Common myeloid progenitor, CD34-positive (primary cell): Measurements from ENCODE around the gene TMEM235. TPM values are rescaled to one million over a fixed set of nuclear protein-coding genes. Genes with fewer than 3 reads are reported as not detected.
A peak's percentile ranks its signal among the peaks of the same experiment; 100 is the strongest.

Experiments
- CTCF ChIA-PET: fragments of 350-600 bp; sonication (Branson Sonifier 250); formaldehyde crosslinking; loops from one replicate; lab custom pipeline; 2021; ENCODE audit warnings: antibody characterized with exemption; lab: Charles Lee
- POLR2A ChIA-PET: fragments of 350-600 bp; sonication (Branson Sonifier 250); formaldehyde crosslinking; loops from one replicate; lab custom pipeline; 2021; ENCODE audit warnings: antibody characterized with exemption; lab: Charles Lee
- DNase-seq, 3 donors: peaks; one replicate each; pipeline versions ENCODE4 v3.0.0 to v3.0.0-alpha.2; 2013
- H3K27ac ChIP-seq, 2 experiments: 1 replicate in 1 of 2; 2 replicates in 1 of 2; pipeline ENCODE4 v1.7.0; 2013; ENCODE audit warnings: inconsistent platforms in 2 of 2, low read length in 2 of 2, mild to moderate bottlenecking in 2 of 2, low read depth in 1 of 2, moderate library complexity in 1 of 2; ENCODE audit not compliant: severe bottlenecking in 2 of 2, insufficient read depth in 1 of 2, poor library complexity in 1 of 2
- H3K27me3 ChIP-seq, 5 experiments: replicated peaks in 2 of 5; 1 replicate in 3 of 5; 2 replicates in 2 of 5; pipeline versions ENCODE4 v1.6.1 to v1.7.0; 2013; ENCODE audit warnings: low read length in 4 of 5, mild to moderate bottlenecking in 2 of 5, moderate library complexity in 2 of 5, inconsistent platforms in 1 of 5; ENCODE audit not compliant: insufficient read depth in 5 of 5, control insufficient read depth in 4 of 5
- H3K36me3 ChIP-seq, 4 experiments: 1 replicate in 2 of 4; 2 replicates in 2 of 4; pipeline versions ENCODE4 v1.6.1 to v1.7.0; 2013; ENCODE audit warnings: low read length in 3 of 4, control low read depth in 1 of 4, mild to moderate bottlenecking in 1 of 4; ENCODE audit not compliant: control insufficient read depth in 4 of 4, insufficient read depth in 4 of 4
- H3K4me1 ChIP-seq, 4 experiments: 1 replicate in 3 of 4; 2 replicates in 1 of 4; pipeline versions ENCODE4 v1.6.1 to v1.7.1; 2013; ENCODE audit warnings: low read length in 3 of 4, mild to moderate bottlenecking in 3 of 4, control low read depth in 1 of 4, inconsistent platforms in 1 of 4, moderate library complexity in 1 of 4; ENCODE audit not compliant: control insufficient read depth in 4 of 4, insufficient read depth in 4 of 4; ENCODE audit errors: control extremely low read depth in 1 of 4
- H3K4me3 ChIP-seq, 7 experiments: 1 replicate in 4 of 7; 2 replicates in 3 of 7; pipeline versions ENCODE4 v1.5.1 to v1.7.0; 2013; ENCODE audit warnings: mild to moderate bottlenecking in 7 of 7, low read length in 6 of 7, moderate library complexity in 6 of 7, inconsistent platforms in 2 of 7, low read depth in 2 of 7, control low read depth in 1 of 7; ENCODE audit not compliant: insufficient read depth in 4 of 7, control insufficient read depth in 1 of 7; ENCODE audit errors: extremely low read depth in 1 of 7
- H3K9me3 ChIP-seq, 5 experiments: 1 replicate in 4 of 5; 2 replicates in 1 of 5; pipeline versions ENCODE4 v1.6.1 to v1.7.1; 2013; ENCODE audit warnings: low read length in 4 of 5, mild to moderate bottlenecking in 2 of 5, inconsistent platforms in 1 of 5, low read depth in 1 of 5, moderate library complexity in 1 of 5; ENCODE audit not compliant: control insufficient read depth in 4 of 5, insufficient read depth in 2 of 5; ENCODE audit errors: control extremely low read depth in 1 of 5
- WGBS: methylation state at CpG from one replicate; pipeline ENCODE4 v1.1.5; 2013; ENCODE audit not compliant: insufficient coverage; 5-methylcytosine and 5-hydroxymethylcytosine counted together
- polyA plus RNA-seq: library from polyadenylated mRNA; unstranded; fragments of 120-200 nt; gene quantifications from one replicate; pipeline ENCODE4 v1.2.1, GENCODE V29; 2013

The TMEM235 gene
- not detected for polyA plus RNA-seq

DNA sequence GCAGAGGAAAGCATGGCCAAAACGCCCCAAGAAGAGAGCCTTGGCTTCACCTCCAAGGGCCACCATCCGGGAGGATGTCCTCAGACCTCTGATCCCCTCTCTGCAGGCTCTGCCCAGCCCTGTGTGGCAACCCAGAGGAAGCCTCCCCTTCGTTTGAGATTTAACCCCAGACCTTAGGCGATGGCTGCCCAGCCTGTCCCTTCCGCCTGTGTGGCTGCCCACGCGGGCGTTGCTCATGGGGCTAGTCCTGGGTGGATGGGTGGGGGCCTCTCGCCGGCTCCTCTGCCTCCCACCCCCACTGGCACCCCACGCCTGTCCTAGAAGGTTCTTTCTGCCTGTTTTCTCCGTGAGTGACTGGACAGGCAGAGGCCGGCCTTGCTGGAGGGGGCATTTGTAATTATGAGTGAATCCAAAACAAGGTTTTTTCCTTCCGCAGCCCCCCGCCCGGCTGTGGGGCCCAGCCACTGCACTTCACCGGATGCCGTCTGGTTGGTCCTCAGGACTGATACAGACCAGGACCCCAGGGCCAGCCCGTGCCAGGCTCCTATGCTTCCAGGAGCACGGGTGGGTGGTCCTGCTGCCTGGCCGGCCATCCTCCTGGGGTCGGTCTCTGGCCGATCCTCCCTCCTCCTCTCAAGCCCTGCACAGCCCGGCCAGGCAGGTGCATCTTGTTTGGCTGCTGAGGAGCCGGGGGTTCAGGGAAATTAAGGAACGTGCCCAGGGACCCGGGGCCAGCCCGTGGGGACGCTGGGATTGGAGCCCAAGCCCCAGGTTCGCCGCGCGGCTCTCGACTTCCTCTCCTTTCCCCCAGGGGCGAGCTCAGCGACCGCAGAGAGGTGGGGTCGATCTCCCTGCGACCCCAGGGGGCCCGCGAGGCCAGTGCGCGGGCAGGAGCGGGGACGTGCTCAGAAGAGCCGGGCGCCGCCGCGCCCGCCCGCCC is at the start of gene TMEM235:
TSS of gene TMEM235 (plus strand) at position 636 of the 940 bp plus-strand sequence. CDS start 393 bp downstream, outside the sequence.
- Histone ChIP-seq H3K36me3 (no peaks in the 10 kb centered on the region), H3K4me3 (peak within 1 kb of the TSS in 3 of 7 experiments; percentile 42 to 54 (median 43)), H3K27me3 (peaks cover 0 to 26% (median 19%) of the 10 kb centered on the region in 5 experiments), H3K9me3 (no peaks in the 10 kb centered on the region), H3K4me1 (peaks cover 0 to 35% (median 27%) of the 10 kb centered on the region in 4 experiments), H3K27ac (no peak within 1 kb of the TSS)
- peak in 2 of 3 donors; percentile 17 to 27 for DNase-seq
- WGBS = 41% methylated on average over 29 of the region's 52 CpGs
- ChIA-PET POLR2A (no interaction called here), CTCF (interaction anchor here (1.0 kb wide), 2 partner anchors 18 to 191 kb away, joined by 3 to 5 read pairs; no protein-coding TSS in a partner anchor)

DNA sequence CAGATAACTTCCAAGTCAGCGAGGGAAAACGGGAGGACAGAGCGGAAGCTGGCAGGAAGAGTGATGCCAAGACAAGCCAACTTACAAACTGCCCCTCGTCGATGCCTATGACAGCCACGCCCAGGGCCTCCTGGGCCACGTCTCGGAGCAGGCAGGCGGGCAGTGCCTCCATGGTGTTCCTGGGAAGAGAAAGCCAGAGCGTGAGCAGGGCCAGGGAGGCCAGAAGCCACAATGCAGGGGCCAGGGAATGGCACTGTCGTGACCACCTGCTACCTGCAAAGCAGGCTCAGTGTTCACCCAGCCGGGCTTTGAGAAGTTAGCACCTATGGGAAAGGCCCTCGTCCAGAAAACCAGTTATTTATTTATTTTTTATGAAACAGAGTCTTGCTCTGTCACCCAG is 48.9 kb upstream of the TMEM235 start:
- Histone ChIP-seq H3K4me3 (no peak overlapping the region), H3K27me3 (no peaks in the 10 kb centered on the region), H3K4me1 (peaks cover 0 to 24% (median 11%) of the 10 kb centered on the region in 4 experiments), H3K27ac (no peak overlapping the region), H3K9me3 (no peaks in the 10 kb centered on the region), H3K36me3 (peaks cover 0 to 65% (median 8%) of the 10 kb centered on the region in 4 experiments)
- CTCF ChIA-PET = interaction anchor here (1.0 to 1.9 kb wide), 3 partner anchors 8 to 70 kb away, joined by 4 to 9 read pairs (median 7); no protein-coding TSS in a partner anchor
- DNase-seq = no peak
- POLR2A ChIA-PET = interaction anchor here (0.6 kb wide), 1 partner anchor 44 kb away, joined by 6 read pairs; no protein-coding TSS in a partner anchor
- WGBS = 97% methylated on average over 12 of the region's 13 CpGs

DNA sequence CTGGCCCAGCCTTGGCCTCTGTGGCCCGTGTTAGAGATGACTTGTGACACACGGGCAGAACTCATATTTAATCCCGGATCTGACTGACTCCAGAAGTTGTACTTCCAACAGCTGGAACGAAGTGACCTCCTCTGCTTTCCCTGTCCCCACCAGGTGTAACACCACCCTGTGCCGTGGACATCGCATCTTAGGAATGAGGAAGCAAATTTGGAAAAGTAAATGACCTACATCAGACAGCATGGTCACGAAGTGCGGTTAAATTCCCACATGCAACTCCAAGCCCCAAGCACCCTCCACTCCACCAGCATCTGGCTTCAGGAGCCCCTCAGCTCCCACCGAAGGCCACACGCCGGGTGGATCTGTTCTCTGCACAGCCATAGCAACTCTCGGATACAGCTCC is 47.5 kb upstream of the TMEM235 start:
- Histone ChIP-seq H3K27me3 (no peaks in the 10 kb centered on the region), H3K4me1 (peaks cover 0 to 35% (median 24%) of the 10 kb centered on the region in 4 experiments), H3K4me3 (no peak overlapping the region), H3K27ac (no peak overlapping the region), H3K36me3 (peaks cover 0 to 57% (median 5%) of the 10 kb centered on the region in 4 experiments), H3K9me3 (no peaks in the 10 kb centered on the region)
- CTCF ChIA-PET = interaction anchor here (1.3 to 1.8 kb wide), 5 partner anchors 11 to 72 kb away, joined by 4 to 7 read pairs (median 6); no protein-coding TSS in a partner anchor
- 97% methylated on average over 10 of the region's 12 CpGs for WGBS
- no peak for DNase-seq
- POLR2A ChIA-PET = interaction anchor here (0.5 kb wide), 1 partner anchor 45 kb away, joined by 3 read pairs; no protein-coding TSS in a partner anchor

DNA sequence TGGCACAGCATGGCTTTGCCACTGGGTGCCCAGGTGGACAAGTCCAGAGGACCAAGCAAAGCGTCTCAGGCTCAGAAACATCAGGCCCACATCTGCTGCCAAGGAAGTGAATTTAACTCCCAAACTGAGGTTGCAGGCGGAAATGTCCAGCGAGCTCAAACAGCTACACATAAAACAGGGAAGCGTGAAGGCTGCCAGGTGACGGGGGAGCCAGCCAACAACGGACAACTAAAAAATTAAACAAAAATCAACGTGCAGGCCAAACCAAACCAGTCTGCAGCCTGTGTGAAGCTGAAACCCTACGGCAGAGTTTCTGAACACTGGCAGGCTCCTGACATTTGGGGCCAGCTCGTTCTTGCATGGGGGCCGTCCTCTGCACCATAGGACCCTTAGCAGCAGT is 47.1 kb upstream of the TMEM235 start:
- peaks cover 0 to 53% (median 5%) of the 10 kb centered on the region in 4 experiments for H3K36me3 ChIP-seq
- no peak overlapping the region for H3K27ac ChIP-seq
- peaks cover 0 to 36% (median 24%) of the 10 kb centered on the region in 4 experiments for H3K4me1 ChIP-seq
- H3K27me3 ChIP-seq = no peaks in the 10 kb centered on the region
- ChIA-PET CTCF (interaction anchor here (1.3 to 1.8 kb wide), 4 partner anchors 11 to 72 kb away, joined by 4 to 7 read pairs (median 5); no protein-coding TSS in a partner anchor), POLR2A (no interaction called here)
- no peak for DNase-seq
- no peak overlapping the region for H3K4me3 ChIP-seq
- no peaks in the 10 kb centered on the region for H3K9me3 ChIP-seq
- WGBS = 100% methylated on average over 8 of the region's 10 CpGs

DNA sequence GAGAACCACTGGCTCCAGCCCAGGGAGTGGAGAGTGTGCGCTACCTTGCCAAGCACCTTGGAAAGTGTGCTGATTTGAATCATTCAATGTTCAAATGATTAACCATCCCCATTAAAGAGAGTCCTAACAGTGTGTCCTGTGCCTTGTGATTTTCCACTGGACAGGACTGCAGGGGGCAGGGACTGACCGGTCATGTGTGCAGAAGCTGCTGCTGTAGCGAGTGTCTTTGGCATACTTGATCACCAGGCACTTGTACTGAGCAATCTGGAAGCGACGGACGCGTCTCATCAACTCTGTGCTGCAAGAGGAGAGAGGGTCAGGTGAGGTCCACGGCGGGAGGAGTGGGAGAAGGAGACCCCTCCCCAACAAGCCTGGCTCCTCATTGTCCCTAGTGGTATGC is 46.6 kb upstream of the TMEM235 start:
- ChIA-PET CTCF (interaction anchor here (0.7 to 1.7 kb wide), 5 partner anchors 13 to 240 kb away, joined by 3 to 5 read pairs (median 4); no protein-coding TSS in a partner anchor), POLR2A (no interaction called here)
- H3K36me3 ChIP-seq = peaks cover 0 to 49% (median 5%) of the 10 kb centered on the region in 4 experiments

DNA sequence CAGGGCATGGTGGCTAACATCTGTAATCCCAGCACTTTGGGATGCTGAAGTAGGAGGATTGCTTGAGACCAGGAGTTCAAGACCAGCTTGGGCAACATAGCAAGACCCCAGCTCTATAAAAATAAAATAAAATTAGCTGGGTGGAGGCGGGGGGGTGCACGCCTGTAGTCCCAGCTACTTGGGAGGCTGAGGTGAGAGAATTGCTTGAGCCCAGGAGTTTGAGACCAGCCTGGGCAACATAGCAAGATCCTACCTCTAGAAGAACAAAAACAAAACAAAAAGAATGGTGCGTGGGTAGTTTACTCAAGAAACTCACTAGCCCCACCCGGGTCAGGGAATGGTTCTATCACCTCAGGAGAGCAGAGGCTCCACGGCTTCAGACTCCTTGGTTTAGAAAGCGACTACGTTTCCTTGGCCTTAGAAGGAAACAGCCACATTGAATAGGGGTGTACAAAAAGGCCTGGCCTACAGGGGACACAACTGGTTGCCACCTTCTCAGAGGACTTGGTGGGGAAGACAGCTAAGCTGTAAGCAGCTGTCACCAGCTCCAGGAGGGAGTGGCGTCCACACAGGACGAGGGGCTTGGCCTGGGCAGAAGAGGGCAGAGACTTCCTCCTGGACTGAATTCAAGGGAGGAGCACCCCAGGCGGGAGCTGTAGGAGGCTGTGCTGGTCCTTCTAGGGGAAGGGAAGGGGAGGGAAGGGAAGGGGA is 45.3 kb upstream of the TMEM235 start:
- no peak overlapping the region for H3K27ac ChIP-seq
- WGBS = 84% methylated on average over 5 of the region's 10 CpGs
- ChIA-PET CTCF (interaction anchor here (0.8 to 2.2 kb wide), 8 partner anchors 10 to 73 kb away, joined by 3 to 13 read pairs (median 3); no protein-coding TSS in a partner anchor), POLR2A (no interaction called here)
- H3K4me3 ChIP-seq = peak overlapping the region in 5 of 7 experiments; percentile 31 to 93 (median 80)
- H3K27me3 ChIP-seq = no peaks in the 10 kb centered on the region
- peak in 2 of 3 donors; percentile 61 to 65 for DNase-seq
- H3K4me1 ChIP-seq = peaks cover 0 to 36% (median 20%) of the 10 kb centered on the region in 4 experiments
- peaks cover 2 to 46% (median 11%) of the 10 kb centered on the region in 4 experiments for H3K36me3 ChIP-seq
- H3K9me3 ChIP-seq = no peaks in the 10 kb centered on the region

More for the DNA sequence above, 46.6 kb upstream of the TMEM235 start:
- Histone ChIP-seq H3K27ac (no peak overlapping the region), H3K9me3 (no peaks in the 10 kb centered on the region), H3K4me1 (peaks cover 0 to 36% (median 24%) of the 10 kb centered on the region in 4 experiments), H3K4me3 (no peak overlapping the region), H3K27me3 (no peaks in the 10 kb centered on the region)
- no peak for DNase-seq
- WGBS = 98% methylated on average over 6 of the region's 9 CpGs
